ENCODE results near the gene MRAS.

MRAS gene

DNA sequence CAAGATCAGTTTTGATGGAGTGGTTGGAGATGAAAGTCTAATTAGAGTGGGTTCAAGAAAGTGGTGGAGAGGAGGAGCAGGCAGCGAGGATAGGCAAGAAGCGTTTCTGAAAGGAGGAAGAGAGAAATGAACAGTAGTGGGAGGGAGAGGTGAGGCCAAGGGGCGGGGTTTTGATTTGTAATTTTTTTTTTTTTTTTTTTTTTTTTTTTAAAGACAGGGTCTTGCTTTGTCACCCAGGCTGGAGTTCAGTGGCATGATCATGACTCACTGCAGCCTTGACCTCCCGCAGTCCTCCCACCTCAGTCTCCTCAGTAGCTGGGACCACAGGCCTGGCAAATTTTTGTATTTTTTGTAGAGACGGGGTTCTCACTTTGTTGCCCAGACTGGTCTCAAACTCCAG, 36.6 kb downstream of the MRAS start:
- no peak for TF ChIP-seq CREB1 (IDR thresholded peaks at IDR 0.05; ENCODE audit: low read depth)
- no peak for TF ChIP-seq YY1 (IDR thresholded peaks at IDR 0.05; ENCODE audit: low read depth)
- TF ChIP-seq TEAD4 (IDR thresholded peaks at IDR 0.05): no peak
- TF ChIP-seq, protein P1, sequence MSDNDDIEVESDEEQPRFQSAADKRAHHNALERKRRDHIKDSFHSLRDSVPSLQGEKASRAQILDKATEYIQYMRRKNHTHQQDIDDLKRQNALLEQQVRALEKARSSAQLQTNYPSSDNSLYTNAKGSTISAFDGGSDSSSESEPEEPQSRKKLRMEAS (IDR thresholded peaks at IDR 0.05): no peak
- TF ChIP-seq, protein P2, sequence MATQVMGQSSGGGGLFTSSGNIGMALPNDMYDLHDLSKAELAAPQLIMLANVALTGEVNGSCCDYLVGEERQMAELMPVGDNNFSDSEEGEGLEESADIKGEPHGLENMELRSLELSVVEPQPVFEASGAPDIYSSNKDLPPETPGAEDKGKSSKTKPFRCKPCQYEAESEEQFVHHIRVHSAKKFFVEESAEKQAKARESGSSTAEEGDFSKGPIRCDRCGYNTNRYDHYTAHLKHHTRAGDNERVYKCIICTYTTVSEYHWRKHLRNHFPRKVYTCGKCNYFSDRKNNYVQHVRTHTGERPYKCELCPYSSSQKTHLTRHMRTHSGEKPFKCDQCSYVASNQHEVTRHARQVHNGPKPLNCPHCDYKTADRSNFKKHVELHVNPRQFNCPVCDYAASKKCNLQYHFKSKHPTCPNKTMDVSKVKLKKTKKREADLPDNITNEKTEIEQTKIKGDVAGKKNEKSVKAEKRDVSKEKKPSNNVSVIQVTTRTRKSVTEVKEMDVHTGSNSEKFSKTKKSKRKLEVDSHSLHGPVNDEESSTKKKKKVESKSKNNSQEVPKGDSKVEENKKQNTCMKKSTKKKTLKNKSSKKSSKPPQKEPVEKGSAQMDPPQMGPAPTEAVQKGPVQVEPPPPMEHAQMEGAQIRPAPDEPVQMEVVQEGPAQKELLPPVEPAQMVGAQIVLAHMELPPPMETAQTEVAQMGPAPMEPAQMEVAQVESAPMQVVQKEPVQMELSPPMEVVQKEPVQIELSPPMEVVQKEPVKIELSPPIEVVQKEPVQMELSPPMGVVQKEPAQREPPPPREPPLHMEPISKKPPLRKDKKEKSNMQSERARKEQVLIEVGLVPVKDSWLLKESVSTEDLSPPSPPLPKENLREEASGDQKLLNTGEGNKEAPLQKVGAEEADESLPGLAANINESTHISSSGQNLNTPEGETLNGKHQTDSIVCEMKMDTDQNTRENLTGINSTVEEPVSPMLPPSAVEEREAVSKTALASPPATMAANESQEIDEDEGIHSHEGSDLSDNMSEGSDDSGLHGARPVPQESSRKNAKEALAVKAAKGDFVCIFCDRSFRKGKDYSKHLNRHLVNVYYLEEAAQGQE (IDR thresholded peaks at IDR 0.05; ENCODE audit: low read depth): no peak
- TF ChIP-seq EP300 (IDR thresholded peaks at IDR 0.05; ENCODE audit: borderline replicate concordance): no peak
- TF ChIP-seq CEBPB (IDR thresholded peaks at IDR 0.05): no peak
- TF ChIP-seq EGR1 (IDR thresholded peaks at IDR 0.05): no peak
- no peak for TF ChIP-seq ZBTB7A (IDR thresholded peaks at IDR 0.05; ENCODE audit: low read depth)
- TF ChIP-seq RAD21 (IDR thresholded peaks at IDR 0.05; ENCODE audit: low read depth): no peak
- TF ChIP-seq FOXM1 (IDR thresholded peaks at IDR 0.05; ENCODE audit: borderline replicate concordance, low read depth): no peak
- no peak for TF ChIP-seq TCF12 (IDR thresholded peaks at IDR 0.05; ENCODE audit: low read depth)
- TF ChIP-seq NFIC (IDR thresholded peaks at IDR 0.05): no peak
- TF ChIP-seq TAF1 (IDR thresholded peaks at IDR 0.05; ENCODE audit: low read depth): no peak
- TF ChIP-seq, protein P3, sequence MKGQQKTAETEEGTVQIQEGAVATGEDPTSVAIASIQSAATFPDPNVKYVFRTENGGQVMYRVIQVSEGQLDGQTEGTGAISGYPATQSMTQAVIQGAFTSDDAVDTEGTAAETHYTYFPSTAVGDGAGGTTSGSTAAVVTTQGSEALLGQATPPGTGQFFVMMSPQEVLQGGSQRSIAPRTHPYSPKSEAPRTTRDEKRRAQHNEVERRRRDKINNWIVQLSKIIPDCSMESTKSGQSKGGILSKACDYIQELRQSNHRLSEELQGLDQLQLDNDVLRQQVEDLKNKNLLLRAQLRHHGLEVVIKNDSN (IDR thresholded peaks at IDR 0.05): no peak

DNA sequence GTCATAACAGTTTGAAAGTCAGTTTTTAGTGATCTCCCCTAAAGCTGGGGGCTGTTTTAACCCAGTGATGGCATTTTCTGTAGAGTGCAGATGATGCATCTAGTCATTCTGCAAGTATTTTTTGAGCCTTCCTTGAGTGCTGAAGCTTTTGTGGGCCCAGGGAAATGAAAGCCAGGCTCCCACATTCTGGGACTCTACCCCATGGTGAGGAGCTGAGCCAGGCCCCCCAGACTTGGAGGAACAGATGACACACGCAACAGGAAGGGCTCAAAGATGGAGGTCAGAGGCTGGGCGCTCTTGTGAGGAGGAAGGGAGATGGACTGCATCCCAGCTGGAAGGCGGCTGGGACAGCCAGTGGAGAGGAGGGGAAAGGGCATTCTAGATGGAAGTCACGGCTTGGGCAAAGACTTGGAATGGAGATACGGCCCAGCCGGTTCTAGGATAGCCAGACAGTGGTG, 40.8 kb downstream of the MRAS start:
- no peak for TF ChIP-seq NFIC (IDR thresholded peaks at IDR 0.05)
- TF ChIP-seq, protein P3 (IDR thresholded peaks at IDR 0.05): no peak
- TF ChIP-seq TAF1 (IDR thresholded peaks at IDR 0.05; ENCODE audit: low read depth): no peak
- TF ChIP-seq YY1 (IDR thresholded peaks at IDR 0.05; ENCODE audit: low read depth): no peak
- TF ChIP-seq, protein P2 (IDR thresholded peaks at IDR 0.05; ENCODE audit: low read depth): no peak
- no peak for TF ChIP-seq CEBPB (IDR thresholded peaks at IDR 0.05)
- no peak for TF ChIP-seq ZBTB7A (IDR thresholded peaks at IDR 0.05; ENCODE audit: low read depth)
- TF ChIP-seq, protein P1 (IDR thresholded peaks at IDR 0.05): no peak
- TF ChIP-seq EP300 (IDR thresholded peaks at IDR 0.05; ENCODE audit: borderline replicate concordance): no peak
- TF ChIP-seq TCF12 (IDR thresholded peaks at IDR 0.05; ENCODE audit: low read depth): no peak
- TF ChIP-seq RAD21 (IDR thresholded peaks at IDR 0.05; ENCODE audit: low read depth): no peak
- TF ChIP-seq FOXM1 (IDR thresholded peaks at IDR 0.05; ENCODE audit: borderline replicate concordance, low read depth): no peak
- TF ChIP-seq CREB1 (IDR thresholded peaks at IDR 0.05; ENCODE audit: low read depth): no peak

DNA sequence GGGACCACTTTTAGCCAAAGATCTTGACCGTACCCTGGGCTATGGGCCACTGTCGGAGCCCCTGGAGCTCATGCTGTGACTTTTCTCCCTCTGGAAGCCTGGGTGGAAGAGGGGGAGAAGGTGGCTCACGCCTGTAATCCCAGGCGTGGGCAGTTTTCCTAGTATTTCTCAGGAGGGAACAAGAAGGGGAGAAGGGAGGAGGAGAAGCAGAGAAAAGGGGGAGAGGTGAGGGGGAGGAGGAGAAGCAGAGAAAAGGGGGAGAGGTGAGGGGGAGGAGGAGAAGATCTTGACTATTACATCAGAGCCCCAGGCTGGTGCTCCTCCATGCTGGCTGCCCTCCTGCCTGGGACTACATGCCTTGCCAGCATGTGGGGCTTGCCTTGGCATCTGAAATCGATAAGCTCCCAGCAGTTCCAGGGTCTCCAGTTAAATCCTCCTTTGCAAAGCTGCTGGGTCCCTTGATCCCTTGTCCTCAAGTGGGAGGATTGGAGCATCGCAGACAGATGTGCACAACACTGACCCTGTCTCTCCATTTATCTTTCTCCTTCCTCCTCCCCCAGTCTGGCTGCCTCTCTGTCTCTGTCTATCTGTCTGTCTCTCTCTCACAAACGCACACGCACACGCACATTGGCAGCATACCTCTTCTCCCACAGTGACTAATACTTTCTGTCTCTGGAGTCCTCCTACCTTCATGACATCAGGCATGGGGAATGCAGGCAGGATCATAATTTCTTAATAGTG, 41.6 kb downstream of the MRAS start:
- TF ChIP-seq TEAD4 (IDR thresholded peaks at IDR 0.05): peak; percentile 85
- TF ChIP-seq CREB1 (IDR thresholded peaks at IDR 0.05; ENCODE audit: low read depth): no peak

DNA sequence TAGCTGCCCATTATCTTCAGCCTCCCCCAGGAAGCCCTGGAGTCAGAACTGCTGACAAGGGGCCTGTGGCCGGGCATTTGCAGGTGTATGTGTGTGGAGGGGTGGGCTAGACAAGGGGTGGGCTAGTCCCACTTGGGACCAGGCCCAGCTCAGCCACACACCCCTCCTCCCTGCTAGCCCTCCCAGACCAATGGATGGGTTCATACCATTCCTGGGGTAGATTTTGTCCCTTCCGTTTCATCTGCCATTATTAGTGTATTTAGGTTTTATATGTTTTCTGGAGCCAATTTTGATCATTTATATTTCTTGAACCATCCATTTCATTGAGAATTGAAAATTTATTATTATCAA, 42.2 kb downstream of the MRAS start:
- TF ChIP-seq CEBPB (IDR thresholded peaks at IDR 0.05) (0 out of 2 replicates have a peak, but pooled peaks have one; percentile 18), RAD21 (IDR thresholded peaks at IDR 0.05; ENCODE audit: low read depth) (no peak)
- TF ChIP-seq, protein P2 (IDR thresholded peaks at IDR 0.05; ENCODE audit: low read depth): no peak

DNA sequence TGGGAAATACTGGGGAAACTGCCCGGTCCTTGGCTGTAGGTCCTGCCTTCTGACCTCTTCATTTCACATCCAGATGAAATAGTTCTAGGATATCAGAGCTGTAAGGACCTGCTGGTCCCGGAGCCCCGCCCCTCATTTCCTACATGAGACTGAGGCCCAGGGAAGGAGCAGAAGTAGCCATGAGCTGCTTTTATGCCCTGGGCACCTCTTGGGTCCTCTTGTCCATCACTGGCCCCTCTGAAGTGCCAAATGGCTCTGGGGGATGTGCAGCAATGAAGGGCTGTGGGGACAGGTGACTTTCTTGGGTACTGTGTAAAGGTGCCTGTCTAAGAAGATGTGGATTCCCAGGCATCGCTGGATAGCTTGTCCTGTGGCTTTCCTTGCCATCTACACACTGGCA, 45.8 kb downstream of the MRAS start:
- TF ChIP-seq EGR1 (IDR thresholded peaks at IDR 0.05) (no peak), RAD21 (IDR thresholded peaks at IDR 0.05; ENCODE audit: low read depth) (no peak), FOXM1 (IDR thresholded peaks at IDR 0.05; ENCODE audit: borderline replicate concordance, low read depth) (no peak), CEBPB (IDR thresholded peaks at IDR 0.05) (no peak), CREB1 (IDR thresholded peaks at IDR 0.05; ENCODE audit: low read depth) (no peak), TAF1 (IDR thresholded peaks at IDR 0.05; ENCODE audit: low read depth) (no peak), ZBTB7A (IDR thresholded peaks at IDR 0.05; ENCODE audit: low read depth) (no peak), TCF12 (IDR thresholded peaks at IDR 0.05; ENCODE audit: low read depth) (no peak), EP300 (IDR thresholded peaks at IDR 0.05; ENCODE audit: borderline replicate concordance) (no peak), NFIC (IDR thresholded peaks at IDR 0.05) (no peak), TEAD4 (IDR thresholded peaks at IDR 0.05) (no peak), YY1 (IDR thresholded peaks at IDR 0.05; ENCODE audit: low read depth) (no peak)
- TF ChIP-seq, protein P3 (IDR thresholded peaks at IDR 0.05): no peak
- TF ChIP-seq, protein P1 (IDR thresholded peaks at IDR 0.05): no peak
- TF ChIP-seq, protein P2 (IDR thresholded peaks at IDR 0.05; ENCODE audit: low read depth): no peak
